ENCODE measurements around the gene DHRS12.
"Not testable (repeated sequence)": the region's sequence is repeated elsewhere in the genome, so short reads cannot be mapped to it uniquely, and the experiment has no call there.

The DHRS12 gene

DNA sequence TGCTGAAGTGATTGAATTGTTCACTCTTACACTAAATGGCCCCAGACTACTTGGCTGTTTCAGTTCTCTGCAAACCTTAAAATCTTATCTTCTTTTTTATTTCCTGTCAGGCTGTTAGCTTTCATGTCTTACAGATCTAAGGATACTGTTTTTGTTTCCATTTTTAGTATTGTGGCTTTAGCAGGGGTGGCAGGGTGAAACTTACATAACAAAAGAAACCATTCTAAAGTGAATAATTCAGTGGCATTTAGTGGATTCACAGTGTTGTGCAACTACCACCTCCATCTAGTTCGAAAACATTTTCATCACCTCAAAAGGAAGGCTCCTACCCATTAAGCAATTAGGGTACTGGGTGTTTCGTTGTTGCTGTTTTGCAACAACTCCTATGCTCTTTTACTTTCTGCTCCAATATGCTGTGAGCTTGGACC, 21.2 kb upstream of the DHRS12 start:
- Histone ChIP-seq H3K4me2 (ENCODE audit: insufficient read depth, low read length) (no peak overlapping the region), H3K9ac (ENCODE audit: low read depth, low read length) (no peak overlapping the region), H3K36me3 (ENCODE audit: insufficient read depth, low read length) (no peaks in the 10 kb centered on the region), H3K27ac (ENCODE audit: low read length) (no peak overlapping the region), H3K4me3 (ENCODE audit: low read depth in 1 of 2, low read length in 2 of 2) (no peak overlapping the region), H3K9me3 (ENCODE audit: insufficient read depth, low read length, severe bottlenecking) (no peaks in the 10 kb centered on the region), H3K79me2 (ENCODE audit: insufficient read depth, low read length) (no peaks in the 10 kb centered on the region), H2AFZ (ENCODE audit: low read depth, low read length) (no peak overlapping the region), H3K4me1 (ENCODE audit: insufficient read depth, low read length) (peaks cover 12% of the 10 kb centered on the region), H3K27me3 (ENCODE audit: insufficient read depth, low read length, poor library complexity) (peaks cover 26% of the 10 kb centered on the region), H4K20me1 (ENCODE audit: insufficient read depth, low read length) (no peaks in the 10 kb centered on the region)
- DNase-seq, result no peak
- peak; percentile 83 for ATAC-seq (ENCODE audit: insufficient read depth, low read depth)
- TF ChIP-seq EZH2 (IDR thresholded peaks at IDR 0.05; ENCODE audit: borderline replicate concordance, low read depth, low read length, severe bottlenecking), result no peak
- TF ChIP-seq CTCF (IDR thresholded peaks at IDR 0.05; ENCODE audit: borderline replicate concordance, extremely low read depth, low read length, poor library complexity, severe bottlenecking), result no peak

DNA sequence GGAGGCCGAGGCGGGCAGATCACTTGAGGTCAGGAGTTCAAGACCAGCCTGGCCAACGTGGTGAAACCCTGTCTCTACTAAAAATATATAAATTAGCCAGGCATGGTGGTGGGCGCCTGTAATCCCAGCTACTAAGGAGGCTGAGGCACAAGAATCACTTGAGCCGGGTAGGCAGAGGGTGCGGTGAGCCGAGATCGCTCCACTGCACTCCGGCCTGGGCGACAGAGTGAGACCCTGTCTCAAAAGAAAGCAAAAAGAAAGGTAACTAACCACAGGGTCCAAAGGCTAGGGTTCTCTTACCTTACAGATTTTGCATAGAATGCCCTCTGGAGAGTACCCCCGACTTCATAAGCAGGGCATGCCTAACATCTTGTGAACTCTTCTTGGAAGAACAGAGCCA, 20.7 kb upstream of the DHRS12 start:
- H3K79me2 ChIP-seq (ENCODE audit: insufficient read depth, low read length); H3K4me2 ChIP-seq (ENCODE audit: insufficient read depth, low read length); H2AFZ ChIP-seq (ENCODE audit: low read depth, low read length); H3K4me3 ChIP-seq (ENCODE audit: low read depth in 1 of 2, low read length in 2 of 2); DNase-seq; H3K9me3 ChIP-seq (ENCODE audit: insufficient read depth, low read length, severe bottlenecking); H4K20me1 ChIP-seq (ENCODE audit: insufficient read depth, low read length); H3K9ac ChIP-seq (ENCODE audit: low read depth, low read length); ATAC-seq (ENCODE audit: insufficient read depth, low read depth); H3K27ac ChIP-seq (ENCODE audit: low read length); H3K36me3 ChIP-seq (ENCODE audit: insufficient read depth, low read length): not testable (repeated sequence)
- peaks cover 28% of the 10 kb centered on the region for H3K27me3 ChIP-seq (ENCODE audit: insufficient read depth, low read length, poor library complexity)
- peaks cover 12% of the 10 kb centered on the region for H3K4me1 ChIP-seq (ENCODE audit: insufficient read depth, low read length)

DNA sequence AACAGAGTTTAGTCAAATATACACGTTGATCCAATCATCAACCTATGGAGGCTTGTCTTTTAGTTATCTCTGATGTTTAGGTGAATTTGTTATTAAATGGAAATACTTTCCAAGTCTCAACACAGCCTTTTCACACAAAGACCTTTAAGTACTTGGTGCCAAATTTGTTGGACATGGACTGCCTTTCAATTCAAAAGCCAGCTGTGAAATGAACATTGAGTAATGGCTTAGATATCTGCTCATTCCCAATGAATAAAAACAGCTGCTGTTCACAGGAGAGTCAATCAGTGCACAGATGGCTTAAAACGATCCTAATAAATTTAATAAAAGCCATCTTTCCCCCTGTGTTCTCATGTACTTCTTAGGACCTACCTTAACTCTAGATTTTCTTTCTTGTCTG, 19.9 kb upstream of the DHRS12 start:
- no peak overlapping the region for H3K9ac ChIP-seq (ENCODE audit: low read depth, low read length)
- no peak overlapping the region for H2AFZ ChIP-seq (ENCODE audit: low read depth, low read length)
- TF ChIP-seq EZH2 (IDR thresholded peaks at IDR 0.05; ENCODE audit: borderline replicate concordance, low read depth, low read length, severe bottlenecking) (no peak), CTCF (IDR thresholded peaks at IDR 0.05; ENCODE audit: borderline replicate concordance, extremely low read depth, low read length, poor library complexity, severe bottlenecking) (no peak)
- ATAC-seq (ENCODE audit: insufficient read depth, low read depth) (no peak), DNase-seq (no peak)
- no peaks in the 10 kb centered on the region for H3K79me2 ChIP-seq (ENCODE audit: insufficient read depth, low read length)
- no peak overlapping the region for H3K4me3 ChIP-seq (ENCODE audit: low read depth in 1 of 2, low read length in 2 of 2)
- H4K20me1 ChIP-seq (ENCODE audit: insufficient read depth, low read length), result no peaks in the 10 kb centered on the region
- no peaks in the 10 kb centered on the region for H3K9me3 ChIP-seq (ENCODE audit: insufficient read depth, low read length, severe bottlenecking)
- H3K4me1 ChIP-seq (ENCODE audit: insufficient read depth, low read length), result peaks cover 12% of the 10 kb centered on the region
- H3K27ac ChIP-seq (ENCODE audit: low read length), result no peak overlapping the region
- H3K4me2 ChIP-seq (ENCODE audit: insufficient read depth, low read length), result no peak overlapping the region
- no peaks in the 10 kb centered on the region for H3K36me3 ChIP-seq (ENCODE audit: insufficient read depth, low read length)
- peaks cover 30% of the 10 kb centered on the region for H3K27me3 ChIP-seq (ENCODE audit: insufficient read depth, low read length, poor library complexity)

- DNase-seq (no peak), ATAC-seq (ENCODE audit: insufficient read depth, low read depth) (no peak)
- H2AFZ ChIP-seq (ENCODE audit: low read depth, low read length), result no peak overlapping the region
- H4K20me1 ChIP-seq (ENCODE audit: insufficient read depth, low read length), result no peaks in the 10 kb centered on the region
- no peaks in the 10 kb centered on the region for H3K36me3 ChIP-seq (ENCODE audit: insufficient read depth, low read length)
- H3K4me1 ChIP-seq (ENCODE audit: insufficient read depth, low read length), result peaks cover 12% of the 10 kb centered on the region
- H3K27me3 ChIP-seq (ENCODE audit: insufficient read depth, low read length, poor library complexity), result peaks cover 27% of the 10 kb centered on the region
- no peak overlapping the region for H3K27ac ChIP-seq (ENCODE audit: low read length)
- H3K4me3 ChIP-seq (ENCODE audit: low read depth in 1 of 2, low read length in 2 of 2), result no peak overlapping the region
- H3K9me3 ChIP-seq (ENCODE audit: insufficient read depth, low read length, severe bottlenecking), result no peaks in the 10 kb centered on the region
- no peak for TF ChIP-seq CTCF (IDR thresholded peaks at IDR 0.05; ENCODE audit: borderline replicate concordance, extremely low read depth, low read length, poor library complexity, severe bottlenecking)
- TF ChIP-seq EZH2 (IDR thresholded peaks at IDR 0.05; ENCODE audit: borderline replicate concordance, low read depth, low read length, severe bottlenecking), result no peak
- no peak overlapping the region for H3K9ac ChIP-seq (ENCODE audit: low read depth, low read length)
- no peak overlapping the region for H3K4me2 ChIP-seq (ENCODE audit: insufficient read depth, low read length)
- no peaks in the 10 kb centered on the region for H3K79me2 ChIP-seq (ENCODE audit: insufficient read depth, low read length)
Observed at GRCh38 chr13:51823359-51823758, 19.4 kb upstream of the DHRS12 start.

Measured in DND-41 (cell line).